Suprapubic skin (tissue), 4 donors: ENCODE data around the gene ANKRD11. TPM values are rescaled to one million over a fixed set of nuclear protein-coding genes. Genes with fewer than 3 reads are reported as not detected.

Source experiments
- DNase-seq, 2 donors: peaks; one replicate each; pipeline ENCODE4 v3.0.0-alpha.2; 2019; ENCODE audit warnings: low spot score in 2 of 2
- H3K27ac ChIP-seq: fragments of 200-600 bp; sonication (generic); one replicate; pipeline ENCODE4 v1.5.1; 2019
- H3K27me3 ChIP-seq: fragments of 200-600 bp; sonication (generic); one replicate; pipeline ENCODE4 v1.5.1; 2019
- H3K36me3 ChIP-seq: fragments of 200-600 bp; sonication (generic); one replicate; pipeline ENCODE4 v1.5.1; 2019
- H3K4me1 ChIP-seq: fragments of 200-600 bp; sonication (generic); one replicate; pipeline ENCODE4 v1.5.1; 2019
- H3K4me3 ChIP-seq: fragments of 200-600 bp; sonication (generic); one replicate; pipeline ENCODE4 v1.5.1; 2019; ENCODE audit warnings: mild to moderate bottlenecking
- H3K9me3 ChIP-seq: fragments of 200-600 bp; sonication (generic); one replicate; pipeline ENCODE4 v1.5.1; 2019
- CTCF ChIP-seq, 2 donors: fragments of 200-600 bp in 1 of 2; fragments of 450-650 bp in 1 of 2; sonication (generic) in 1 of 2; IDR thresholded peaks; one replicate each; pipeline ENCODE4 v1.5.1; 2016 to 2019; ENCODE audit warnings: antibody characterized with exemption in 2 of 2, mild to moderate bottlenecking in 1 of 2, moderate library complexity in 1 of 2
- EP300 ChIP-seq: sonication (generic); formaldehyde crosslinking; IDR thresholded peaks from one replicate; pipeline ENCODE4 v1.6.1; 2017; ENCODE audit warnings: antibody characterized with exemption
- POLR2A ChIP-seq, 2 donors: fragments of 450-650 bp; IDR thresholded peaks; one replicate each; pipeline ENCODE4 v1.6.1; 2017; ENCODE audit warnings: antibody characterized with exemption in 2 of 2, mild to moderate bottlenecking in 2 of 2, moderate library complexity in 2 of 2
- POLR2AphosphoS5 ChIP-seq, 3 donors: sonication (generic); formaldehyde crosslinking; IDR thresholded peaks; one replicate each; pipeline ENCODE4 v1.6.1; 2017; ENCODE audit warnings: antibody characterized with exemption in 3 of 3
- WGBS: methylation state at CpG from one replicate; pipeline ENCODE4 v1.1.5; 2018; 5-methylcytosine and 5-hydroxymethylcytosine counted together
- total RNA-seq, 4 donors: library from RNA; depleted of rRNA; stranded (reverse); fragments of >200 nt; gene quantifications; one replicate each; pipeline ENCODE4 v1.1.0, GENCODE V29; 2016

ANKRD11 gene
- total RNA-seq, 4 donors from 2014 or later, result 85.4 to 212 (median 127) TPM

- WGBS, result 94% methylated on average over 43 of the region's 44 CpGs
- TF ChIP-seq POLR2A (IDR thresholded peaks at IDR 0.05), result no peak
- TF ChIP-seq EP300, result no peak
- no peak for TF ChIP-seq CTCF (IDR thresholded peaks at IDR 0.05)
- TF ChIP-seq POLR2AphosphoS5 (IDR thresholded peaks at IDR 0.05), result no peak
- no peaks in the 10 kb centered on the region for H3K27me3 ChIP-seq
- H3K27ac ChIP-seq, result no peak overlapping the region
- H3K4me1 ChIP-seq, result no peaks in the 10 kb centered on the region
- no peaks in the 10 kb centered on the region for H3K9me3 ChIP-seq
- H3K36me3 ChIP-seq, result peaks cover 96% of the 10 kb centered on the region
- no peak overlapping the region for H3K4me3 ChIP-seq
- no peak for DNase-seq
Observed at GRCh38 chr16:89280546-89281188, 209.7 kb downstream of the ANKRD11 start.

- H3K36me3 ChIP-seq, result peaks cover 96% of the 10 kb centered on the region
Observed at GRCh38 chr16:89279666-89280481, 210.5 kb downstream of the ANKRD11 start.

GRCh38 chr16:89278441-89279240 is 211.7 kb downstream of the ANKRD11 start:
- H3K36me3 ChIP-seq, result peaks cover 96% of the 10 kb centered on the region
- no peaks in the 10 kb centered on the region for H3K27me3 ChIP-seq
- no peaks in the 10 kb centered on the region for H3K9me3 ChIP-seq
- TF ChIP-seq POLR2A (IDR thresholded peaks at IDR 0.05), result no peak
- no peak for TF ChIP-seq EP300
- DNase-seq, result no peak
- H3K4me3 ChIP-seq, result no peak overlapping the region
- WGBS, result 93% methylated on average over 35 of the region's 36 CpGs
- no peak overlapping the region for H3K27ac ChIP-seq
- H3K4me1 ChIP-seq, result no peaks in the 10 kb centered on the region

More at GRCh38 chr16:89279666-89280481, 210.5 kb downstream of the ANKRD11 start:
- TF ChIP-seq POLR2A (IDR thresholded peaks at IDR 0.05), result no peak
- Histone ChIP-seq H3K27ac (no peak overlapping the region), H3K27me3 (no peaks in the 10 kb centered on the region), H3K9me3 (no peaks in the 10 kb centered on the region), H3K4me1 (no peaks in the 10 kb centered on the region), H3K4me3 (no peak overlapping the region)
- 96% methylated on average over 40 of the region's 65 CpGs for WGBS
- DNase-seq, result no peak

- H3K4me3 ChIP-seq, result no peak overlapping the region
- H3K36me3 ChIP-seq, result peaks cover 95% of the 10 kb centered on the region
- no peak overlapping the region for H3K27ac ChIP-seq
- DNase-seq, result no peak
- no peaks in the 10 kb centered on the region for H3K9me3 ChIP-seq
- TF ChIP-seq POLR2AphosphoS5 (IDR thresholded peaks at IDR 0.05), result no peak
- TF ChIP-seq POLR2A (IDR thresholded peaks at IDR 0.05), result no peak
- no peak for TF ChIP-seq EP300
- TF ChIP-seq CTCF (IDR thresholded peaks at IDR 0.05), result no peak
- no peaks in the 10 kb centered on the region for H3K27me3 ChIP-seq
- WGBS, result 88% methylated on average over 18 of the region's 33 CpGs
- H3K4me1 ChIP-seq, result no peaks in the 10 kb centered on the region
Observed at GRCh38 chr16:89277641-89278341, 212.6 kb downstream of the ANKRD11 start.

- WGBS, result 88% methylated on average over 9 of the region's 9 CpGs
- no peak overlapping the region for H3K4me3 ChIP-seq
- H3K4me1 ChIP-seq, result no peaks in the 10 kb centered on the region
- TF ChIP-seq CTCF (IDR thresholded peaks at IDR 0.05) (no peak), EP300 (no peak), POLR2A (IDR thresholded peaks at IDR 0.05) (no peak), POLR2AphosphoS5 (IDR thresholded peaks at IDR 0.05) (no peak)
- no peak overlapping the region for H3K27ac ChIP-seq
- H3K36me3 ChIP-seq, result peaks cover 94% of the 10 kb centered on the region
- DNase-seq, result no peak
- H3K27me3 ChIP-seq, result no peaks in the 10 kb centered on the region
- H3K9me3 ChIP-seq, result no peaks in the 10 kb centered on the region
Observed at GRCh38 chr16:89277049-89277448, 213.3 kb downstream of the ANKRD11 start.
